GM19438 (cell line): Measurements from ENCODE around the gene MYADML2.
A peak's percentile ranks its signal among the peaks of the same experiment; 100 is the strongest.

Experiments
- ATAC-seq: cut with Tn5 transposase; IDR thresholded peaks from one replicate; pipeline ENCODE4 v1.9.1; 2021; ENCODE audit warnings: low read depth; ENCODE audit not compliant: unreplicated experiment

Gene MYADML2

GRCh38 chr17:81940538-81941483 lies 6.2 kb downstream of the MYADML2 start:
- ATAC-seq = no peak

- no peak for ATAC-seq
Observed at GRCh38 chr17:81939881-81940385, 7.1 kb downstream of the MYADML2 start.

GRCh38 chr17:81939218-81939617 lies 7.8 kb downstream of the MYADML2 start:
- ATAC-seq = no peak

- no peak for ATAC-seq
Observed at GRCh38 chr17:81935709-81936084, 11.3 kb downstream of the MYADML2 start.

GRCh38 chr17:81934850-81935708 lies 12.0 kb downstream of the MYADML2 start:
- no peak for ATAC-seq

GRCh38 chr17:81934098-81934757 lies 12.8 kb downstream of the MYADML2 start:
- ATAC-seq = no peak

- ATAC-seq = no peak
Observed at GRCh38 chr17:81933178-81933699, 13.8 kb downstream of the MYADML2 start.

GRCh38 chr17:81932333-81932983 lies 14.6 kb downstream of the MYADML2 start:
- ATAC-seq = no peak

GRCh38 chr17:81931557-81932332 lies 15.3 kb downstream of the MYADML2 start:
- no peak for ATAC-seq

- ATAC-seq = no peak
Observed at GRCh38 chr17:81931189-81931556, 15.9 kb downstream of the MYADML2 start.

- no peak for ATAC-seq
Observed at GRCh38 chr17:81930142-81931125, 16.6 kb downstream of the MYADML2 start.

- ATAC-seq = no peak
Observed at GRCh38 chr17:81929253-81930141, 17.5 kb downstream of the MYADML2 start.

GRCh38 chr17:81928544-81929252 lies 18.3 kb downstream of the MYADML2 start:
- ATAC-seq = no peak

- peak; percentile 42 for ATAC-seq
Observed at GRCh38 chr17:81927653-81928543, 19.1 kb downstream of the MYADML2 start, which contains the start of gene MAFG. Gene MAFG, minus strand, starts transcription at chr17:81927735. Its CDS starts 4,550 bp downstream, at chr17:81923185.

- ATAC-seq = peak; percentile 19
Observed at GRCh38 chr17:81927152-81927652, 19.8 kb downstream of the MYADML2 start.
